Right hindlimb (tissue), 1 donor: ENCODE results near the gene CHCHD10.
"Not testable (repeated sequence)": the region's sequence is repeated elsewhere in the genome, so short reads cannot be mapped to it uniquely, and the experiment has no call there.

Experiments used
- DNase-seq: peaks from one replicate; pipeline ENCODE4 v3.0.0-alpha.2; 2018

CHCHD10 gene

DNA sequence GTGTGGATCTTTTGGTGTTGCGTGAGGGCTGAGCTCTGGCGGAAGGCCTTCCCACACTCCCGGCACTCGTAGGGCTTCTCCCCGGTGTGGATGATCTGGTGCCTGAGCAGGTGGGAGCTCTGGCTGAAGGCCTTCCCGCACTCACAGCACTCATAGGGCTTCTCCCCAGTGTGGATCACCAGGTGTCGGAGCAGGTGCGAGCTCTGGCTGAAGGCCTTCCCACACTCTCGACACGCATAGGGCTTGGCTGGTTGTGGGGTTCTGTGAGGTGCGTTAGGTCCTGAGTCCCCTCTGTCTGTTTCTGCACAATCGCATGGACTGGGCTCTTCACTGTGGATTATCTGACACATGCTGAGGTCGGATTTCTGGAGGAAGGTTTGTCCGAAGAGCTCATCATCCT is 23.3 kb downstream of the CHCHD10 start:
- DNase-seq: no peak

GRCh38 chr22:23744001-23744400 is 23.8 kb downstream of the CHCHD10 start:
- no peak for DNase-seq

- DNase-seq: peak; percentile 88
These were observed 24.5 kb downstream of the CHCHD10 start for GRCh38 chr22:23743303-23743705.

GRCh38 chr22:23742505-23743264 is 25.1 kb downstream of the CHCHD10 start:
- no peak for DNase-seq

GRCh38 chr22:23737696-23738095 is 30.1 kb downstream of the CHCHD10 start:
- DNase-seq: no peak

- not testable (repeated sequence) for DNase-seq
These were observed 39.7 kb downstream of the CHCHD10 start for GRCh38 chr22:23728108-23728507.

GRCh38 chr22:23722724-23723123 is 45.0 kb downstream of the CHCHD10 start:
- no peak for DNase-seq

GRCh38 chr22:23722160-23722559 is 45.6 kb downstream of the CHCHD10 start:
- DNase-seq: no peak

GRCh38 chr22:23720855-23721254 is 46.9 kb downstream of the CHCHD10 start:
- DNase-seq: no peak

DNA sequence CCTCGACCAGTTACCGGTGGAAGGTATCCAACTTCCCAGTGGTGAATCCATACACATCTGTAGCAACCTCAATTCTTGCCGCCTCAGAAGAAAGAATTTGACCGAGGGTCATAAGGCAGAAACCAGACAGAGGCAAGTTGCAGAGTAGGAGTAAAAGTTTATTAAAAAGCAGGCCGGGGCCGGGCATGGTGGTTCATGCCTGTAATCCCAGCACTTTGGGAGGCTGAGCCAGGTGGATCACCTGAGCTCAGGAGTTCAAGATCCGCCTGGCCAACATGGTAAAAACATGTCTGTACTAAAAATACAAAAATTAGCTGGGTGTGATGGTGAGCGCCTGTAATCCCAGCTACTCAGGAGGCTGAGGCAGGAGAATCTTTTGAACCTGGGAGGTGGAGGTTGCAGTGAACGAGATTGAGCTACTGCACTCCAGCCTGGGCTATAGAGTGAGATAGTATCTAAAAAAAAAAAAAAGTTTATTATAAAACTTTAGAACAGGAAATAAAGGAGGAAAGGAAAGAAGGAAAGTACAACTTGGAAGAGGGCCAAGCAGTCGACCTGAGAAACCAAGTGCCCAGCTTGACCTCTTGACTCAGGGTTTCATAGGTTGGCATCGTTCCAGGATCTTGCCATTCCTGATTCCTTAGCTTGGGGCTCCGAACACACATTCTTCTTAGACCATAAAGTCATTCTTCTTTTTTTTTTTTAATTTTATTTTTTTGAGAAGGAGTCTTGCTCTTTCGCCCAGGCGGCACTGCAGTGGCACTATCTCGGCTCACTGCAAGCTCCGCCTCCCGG is 49.2 kb downstream of the CHCHD10 start:
- DNase-seq: no peak

GRCh38 chr22:23716811-23717801 is 50.7 kb downstream of the CHCHD10 start:
- DNase-seq: peak; percentile 91
